GM18505 (cell line): ENCODE data around the gene KHK.
A peak's percentile ranks its signal among the peaks of the same experiment; 100 is the strongest.

Experiments
- ATAC-seq: cut with Tn5 transposase; IDR thresholded peaks from one replicate; pipeline ENCODE4 v1.9.1; 2021; ENCODE audit not compliant: unreplicated experiment
- POLR2A ChIP-seq: IDR thresholded peaks from 4 replicates; pipeline ENCODE4 v1.6.1; 2011; ENCODE audit warnings: borderline replicate concordance; ENCODE audit not compliant: insufficient read depth, insufficient read length; ENCODE audit errors: extremely low read depth

The KHK gene

GRCh38 chr2:27089111-27089954 lies 2.8 kb downstream of the KHK start:
- no peak for TF ChIP-seq POLR2A
- ATAC-seq, result no peak

DNA sequence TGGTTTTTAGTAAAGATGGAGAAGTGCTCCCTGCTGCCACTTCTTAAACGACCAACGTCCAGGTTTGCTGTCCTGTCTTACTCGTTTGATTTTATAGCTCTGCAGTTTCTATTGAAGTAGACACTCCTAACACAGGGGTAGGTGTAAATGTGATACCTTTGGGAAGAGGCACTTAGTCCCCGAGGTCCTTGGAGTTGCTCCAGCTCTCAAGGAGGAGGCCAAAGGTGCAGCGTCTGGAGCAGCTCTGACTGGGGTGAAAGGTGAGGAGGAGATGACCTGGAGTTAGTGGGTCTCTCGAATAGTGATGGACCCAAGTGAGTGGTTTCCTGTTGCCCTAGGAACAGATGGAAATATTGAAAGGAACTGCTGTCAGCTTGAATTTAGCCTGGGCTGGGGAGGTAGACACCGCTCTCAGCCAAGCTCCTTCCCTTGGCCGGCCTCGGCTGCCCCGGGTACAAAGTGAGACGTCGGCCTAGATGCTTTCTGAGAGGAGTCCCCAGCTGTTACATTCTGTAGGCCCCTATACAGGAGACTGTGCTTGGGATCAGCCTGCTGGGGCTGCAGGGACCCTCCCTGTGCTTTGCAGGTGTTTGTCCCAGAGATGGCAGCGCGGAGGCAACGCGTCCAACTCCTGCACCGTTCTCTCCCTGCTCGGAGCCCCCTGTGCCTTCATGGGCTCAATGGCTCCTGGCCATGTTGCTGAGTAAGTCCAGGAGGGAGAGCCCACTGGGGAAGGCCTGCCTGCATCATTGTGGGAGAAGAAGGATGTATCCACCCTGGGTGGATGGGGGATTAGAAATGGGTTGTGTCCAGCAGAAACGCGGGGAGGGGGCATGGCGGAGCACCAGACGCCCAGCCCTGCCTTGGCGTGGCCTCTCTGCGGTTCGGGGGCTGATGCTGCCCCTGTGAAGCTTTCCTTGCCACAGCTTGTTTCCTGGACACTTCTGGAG lies 5.4 kb downstream of the KHK start:
- no peak for ATAC-seq
- TF ChIP-seq POLR2A, result no peak

GRCh38 chr2:27092696-27093429 lies 6.3 kb downstream of the KHK start:
- ATAC-seq, result no peak

DNA sequence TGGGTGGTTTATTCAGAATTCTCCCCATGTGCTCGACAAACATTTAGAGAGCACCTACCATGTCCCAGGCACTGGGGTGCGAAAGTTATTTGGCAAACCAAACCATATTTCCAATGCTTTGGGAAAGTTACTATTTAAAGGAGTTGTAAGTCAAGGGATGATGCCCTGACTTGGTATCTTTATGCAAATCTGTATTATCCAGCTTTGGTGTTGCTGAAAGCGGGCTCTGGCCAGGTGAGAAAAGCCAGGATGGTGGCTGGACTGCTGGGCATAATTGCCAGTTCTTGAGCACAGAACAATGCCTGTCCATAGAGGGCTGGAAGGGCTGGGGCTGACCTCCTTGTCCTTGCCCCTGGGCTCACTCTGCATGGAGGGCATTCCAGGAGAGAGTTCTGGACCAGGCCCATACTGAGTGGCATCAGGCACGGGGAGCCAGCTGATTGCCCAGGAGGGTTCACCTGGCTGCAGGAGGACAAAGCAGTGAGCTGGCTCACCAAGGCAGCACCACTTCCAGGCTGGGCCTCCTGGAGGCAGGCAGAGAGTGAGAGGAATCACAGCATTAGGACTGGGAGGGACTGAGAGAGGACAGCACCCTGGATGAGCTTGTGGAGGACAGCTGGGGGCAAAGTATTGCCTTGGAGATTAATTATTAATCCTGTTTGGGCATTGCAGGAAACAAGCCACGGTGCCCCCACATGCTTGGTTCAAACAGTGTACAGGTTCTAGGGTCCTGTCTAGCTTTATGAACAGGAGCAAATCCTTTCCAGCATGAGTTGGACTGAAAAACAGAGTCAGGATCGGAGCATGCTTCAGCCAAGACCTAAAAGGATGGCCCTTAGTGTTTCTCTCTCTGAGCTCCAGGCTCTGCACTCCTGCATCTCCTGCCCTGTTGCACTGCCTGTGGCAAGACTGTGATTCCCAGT lies 7.1 kb downstream of the KHK start:
- no peak for ATAC-seq
- no peak for TF ChIP-seq POLR2A

More at GRCh38 chr2:27092696-27093429, 6.3 kb downstream of the KHK start:
- TF ChIP-seq POLR2A, result no peak

DNA sequence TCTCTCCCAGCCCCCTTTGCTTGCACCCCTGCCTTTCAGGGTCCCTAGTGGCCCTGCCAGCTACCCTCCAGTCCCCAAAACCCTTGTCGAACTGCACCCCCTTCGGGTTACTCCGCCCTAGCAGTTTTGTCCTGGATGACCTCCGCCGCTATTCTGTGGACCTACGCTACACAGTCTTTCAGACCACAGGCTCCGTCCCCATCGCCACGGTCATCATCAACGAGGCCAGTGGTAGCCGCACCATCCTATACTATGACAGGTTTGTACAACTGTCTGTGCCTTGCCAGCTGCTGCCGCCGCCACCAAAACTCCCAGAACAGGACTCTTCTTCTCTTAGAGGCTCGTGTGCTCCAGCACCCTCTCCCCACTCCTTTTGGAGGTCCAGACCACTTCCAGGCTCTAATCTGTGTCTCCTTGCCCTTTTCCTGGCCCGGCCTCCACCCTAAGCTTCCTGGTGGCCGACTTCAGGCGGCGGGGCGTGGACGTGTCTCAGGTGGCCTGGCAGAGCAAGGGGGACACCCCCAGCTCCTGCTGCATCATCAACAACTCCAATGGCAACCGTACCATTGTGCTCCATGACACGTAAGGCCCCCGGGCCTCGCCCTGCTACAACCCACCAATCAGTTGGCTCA lies 7.9 kb downstream of the KHK start:
- TF ChIP-seq POLR2A, result no peak
- no peak for ATAC-seq

DNA sequence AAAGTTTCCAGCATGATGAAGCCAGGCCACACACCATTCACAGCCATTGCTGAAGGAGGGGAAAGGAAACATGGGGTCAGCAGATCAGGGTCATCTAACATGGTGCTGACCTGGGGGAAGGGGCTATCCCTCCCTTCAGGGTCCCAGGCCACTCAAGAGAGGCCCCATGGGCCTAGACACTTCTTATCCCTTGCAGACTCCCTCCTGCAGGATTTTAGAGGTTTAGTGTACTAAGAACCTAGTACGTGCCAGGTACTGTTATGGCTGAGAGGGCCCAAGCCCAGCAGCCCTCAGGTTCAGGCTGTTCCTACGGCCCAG lies 8.8 kb downstream of the KHK start:
- no peak for ATAC-seq

DNA sequence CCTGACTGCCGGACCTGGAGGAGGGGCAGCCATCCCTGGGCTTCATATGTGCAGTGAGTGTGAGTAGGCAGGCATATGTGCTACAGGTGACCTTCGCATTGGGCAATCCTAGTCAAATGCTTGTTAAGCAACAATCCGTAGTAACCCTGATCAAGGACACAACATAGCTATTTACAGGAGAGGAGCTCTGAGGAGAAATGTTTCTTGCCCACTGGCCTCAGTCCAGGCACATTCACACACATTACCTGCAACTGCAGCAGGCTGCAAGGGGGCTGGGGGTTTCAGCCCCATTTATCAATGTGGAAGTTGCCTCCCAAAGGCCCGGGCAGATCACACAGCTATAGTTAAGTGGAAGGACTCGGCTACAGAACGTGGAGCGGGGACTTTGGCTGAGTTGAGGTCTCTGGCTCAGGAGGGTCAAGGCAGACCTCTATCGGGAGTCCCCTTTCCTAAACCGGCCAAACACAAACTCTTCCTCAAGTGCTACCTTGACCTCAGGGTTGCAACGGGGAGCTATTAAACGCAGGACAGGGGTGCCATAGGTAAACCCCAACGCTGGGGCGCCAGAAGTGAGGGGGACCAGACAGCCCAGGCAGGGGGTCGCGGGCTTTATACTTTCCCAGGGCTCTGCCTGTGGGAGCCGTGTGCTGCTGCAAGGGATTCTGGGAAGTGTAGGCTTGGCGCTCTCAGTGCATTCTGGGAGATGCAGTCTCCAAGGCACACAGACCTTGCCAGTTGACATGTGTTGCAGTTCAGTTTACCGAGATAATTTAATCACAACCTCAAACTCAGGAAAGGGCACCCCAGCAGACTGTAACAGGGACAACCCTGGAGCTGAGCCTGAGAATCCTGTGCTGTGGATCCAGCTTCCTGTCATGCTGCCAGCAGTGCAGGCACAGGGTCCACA lies 9.4 kb downstream of the KHK start:
- peak; percentile 47 for TF ChIP-seq POLR2A
- ATAC-seq, result no peak

More for the DNA sequence above, 8.8 kb downstream of the KHK start:
- TF ChIP-seq POLR2A, result no peak

- no peak for TF ChIP-seq POLR2A
- no peak for ATAC-seq
Measured at GRCh38 chr2:27096748-27097297, 10.3 kb downstream of the KHK start.

GRCh38 chr2:27097341-27097740 lies 10.8 kb downstream of the KHK start:
- ATAC-seq, result no peak
- TF ChIP-seq POLR2A, result no peak

- ATAC-seq, result no peak
- no peak for TF ChIP-seq POLR2A
Measured at GRCh38 chr2:27099334-27099955, 12.9 kb downstream of the KHK start.

GRCh38 chr2:27100036-27100435 lies 13.5 kb downstream of the KHK start:
- ATAC-seq, result no peak
- no peak for TF ChIP-seq POLR2A

- no peak for TF ChIP-seq POLR2A
Measured at GRCh38 chr2:27102329-27102728, 15.8 kb downstream of the KHK start.

More at GRCh38 chr2:27102329-27102728, 15.8 kb downstream of the KHK start:
- no peak for ATAC-seq
